ENCODE measurements around the gene PTGDR. TPM values are rescaled to one million over a fixed set of nuclear protein-coding genes. Genes with fewer than 3 reads are reported as not detected.
A peak's percentile ranks its signal among the peaks of the same experiment; 100 is the strongest.

PTGDR gene
- total RNA-seq, 2 experiments from 2014 or later = not detected

GRCh38 chr14:52241087-52241793 lies 26.3 kb upstream of the PTGDR start:
- intact Hi-C loops (cut with DNase I, micrococcal nuclease) = no loop called here
- ChIA-PET CTCF (no interaction called here), POLR2A (no interaction called here)
- H3K4me3 Mint-ChIP-seq = no peak overlapping the region
- DNase-seq (no peak), ATAC-seq (no peak)
- H3K27ac Mint-ChIP-seq = no peak overlapping the region
- H3K27me3 Mint-ChIP-seq = no peaks in the 10 kb centered on the region
- H3K36me3 Mint-ChIP-seq (ENCODE audit: low read depth) = no peaks in the 10 kb centered on the region
- no peaks in the 10 kb centered on the region for H3K9me3 Mint-ChIP-seq (ENCODE audit: low read depth)
- peaks cover 7% of the 10 kb centered on the region for H3K4me1 Mint-ChIP-seq

DNA sequence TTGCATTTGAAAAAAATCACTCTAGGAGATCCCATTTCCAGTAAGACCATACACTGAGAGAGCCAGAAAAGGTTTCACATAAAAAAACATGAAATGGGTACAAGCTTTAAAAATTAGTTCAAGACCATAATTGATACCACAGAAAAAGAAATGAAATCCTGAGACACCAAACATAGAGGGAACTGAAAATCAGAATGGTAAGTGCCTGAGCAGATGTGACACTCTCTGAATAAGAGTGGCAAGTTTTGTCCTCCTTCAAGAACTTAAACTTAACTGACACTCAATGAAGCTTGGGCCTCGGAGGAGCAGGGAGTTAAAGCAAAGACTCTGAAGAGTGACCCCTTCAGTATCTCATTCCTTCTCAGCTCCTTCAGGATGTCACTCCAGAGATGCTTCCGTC lies 23.2 kb upstream of the PTGDR start:
- ATAC-seq = no peak
- H3K4me1 Mint-ChIP-seq = peaks cover 24% of the 10 kb centered on the region
- no peak overlapping the region for H3K4me3 Mint-ChIP-seq
- H3K27me3 Mint-ChIP-seq = no peaks in the 10 kb centered on the region
- intact Hi-C loops (cut with DNase I, micrococcal nuclease) = no loop called here
- H3K9me3 Mint-ChIP-seq (ENCODE audit: low read depth) = no peaks in the 10 kb centered on the region
- no peaks in the 10 kb centered on the region for H3K36me3 Mint-ChIP-seq (ENCODE audit: low read depth)
- no peak for DNase-seq
- CTCF ChIA-PET = interaction anchor here (0.9 kb wide), 1 partner anchor 10 kb away, joined by 3 read pairs; no protein-coding TSS in a partner anchor
- H3K27ac Mint-ChIP-seq = no peak overlapping the region
- POLR2A ChIA-PET = no interaction called here

- no peak overlapping the region for H3K4me3 Mint-ChIP-seq
- ChIA-PET CTCF (interaction anchor here (0.9 kb wide), 1 partner anchor 11 kb away, joined by 3 read pairs; no protein-coding TSS in a partner anchor), POLR2A (no interaction called here)
- intact Hi-C loops (cut with DNase I, micrococcal nuclease) = no loop called here
- H3K27ac Mint-ChIP-seq = no peak overlapping the region
- peaks cover 23% of the 10 kb centered on the region for H3K4me1 Mint-ChIP-seq
- H3K9me3 Mint-ChIP-seq (ENCODE audit: low read depth) = no peaks in the 10 kb centered on the region
- ATAC-seq (no peak), DNase-seq (no peak)
- H3K27me3 Mint-ChIP-seq = no peaks in the 10 kb centered on the region
- no peaks in the 10 kb centered on the region for H3K36me3 Mint-ChIP-seq (ENCODE audit: low read depth)
Measured at GRCh38 chr14:52244997-52245396, 22.5 kb upstream of the PTGDR start.

- peaks cover 17% of the 10 kb centered on the region for H3K4me1 Mint-ChIP-seq
- peak; percentile 39 for ATAC-seq
- no peak for DNase-seq
- intact Hi-C loops (cut with DNase I, micrococcal nuclease) = no loop called here
- ChIA-PET CTCF (no interaction called here), POLR2A (no interaction called here)
- H3K27me3 Mint-ChIP-seq = no peaks in the 10 kb centered on the region
- H3K36me3 Mint-ChIP-seq (ENCODE audit: low read depth) = no peaks in the 10 kb centered on the region
- no peak overlapping the region for H3K27ac Mint-ChIP-seq
- H3K9me3 Mint-ChIP-seq (ENCODE audit: low read depth) = no peaks in the 10 kb centered on the region
- no peak overlapping the region for H3K4me3 Mint-ChIP-seq
Measured at GRCh38 chr14:52248057-52248456, 19.4 kb upstream of the PTGDR start.

DNA sequence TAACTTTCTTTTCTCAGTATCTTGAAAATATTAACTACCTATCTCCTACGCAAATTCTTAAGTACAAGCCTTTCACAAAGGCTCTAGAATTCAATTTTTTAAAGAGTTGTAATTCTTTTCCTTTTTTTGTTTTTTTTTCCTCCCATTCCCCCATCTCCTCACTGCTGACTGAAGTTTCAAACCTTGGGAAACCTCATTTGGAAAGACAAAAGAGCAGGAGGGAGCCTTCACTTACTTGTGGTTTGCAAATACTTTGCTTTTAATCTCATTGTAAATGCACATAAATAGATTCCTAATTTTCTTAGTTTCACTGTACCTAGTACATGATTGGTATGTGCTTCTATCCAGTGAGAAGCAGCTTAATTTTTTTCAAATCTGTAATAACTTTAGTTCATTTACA lies 15.8 kb upstream of the PTGDR start:
- Mint-ChIP-seq H3K9me3 (ENCODE audit: low read depth) (no peaks in the 10 kb centered on the region), H3K27ac (no peak overlapping the region), H3K27me3 (no peaks in the 10 kb centered on the region), H3K4me1 (peaks cover 17% of the 10 kb centered on the region), H3K4me3 (no peak overlapping the region), H3K36me3 (ENCODE audit: low read depth) (no peaks in the 10 kb centered on the region)
- DNase-seq (no peak), ATAC-seq (no peak)
- ChIA-PET CTCF (no interaction called here), POLR2A (no interaction called here)
- intact Hi-C loops (cut with DNase I, micrococcal nuclease) = no loop called here

DNA sequence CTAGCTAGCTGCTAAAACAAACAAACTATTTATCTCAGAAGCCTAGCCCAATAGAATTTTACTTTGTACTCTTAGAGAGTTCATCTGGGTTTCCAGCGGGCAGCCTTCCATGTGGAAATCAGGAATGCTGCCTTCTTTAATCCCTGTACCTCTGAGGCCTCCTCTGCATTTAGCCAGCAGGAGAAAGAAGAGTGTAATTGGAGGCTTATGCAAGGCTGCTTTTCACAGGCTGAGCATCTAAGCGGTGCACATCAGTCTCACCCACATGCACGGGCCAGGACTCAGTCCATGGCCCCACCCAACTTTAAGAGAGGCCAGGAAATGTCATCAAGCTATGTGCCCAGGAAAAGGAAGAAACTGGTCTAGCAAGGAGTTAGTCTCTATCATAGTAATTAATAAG lies 14.0 kb upstream of the PTGDR start:
- ChIA-PET CTCF (interaction anchor here (0.6 kb wide), 1 partner anchor 181 kb away, joined by 3 read pairs; no protein-coding TSS in a partner anchor), POLR2A (no interaction called here)
- intact Hi-C loops (cut with DNase I, micrococcal nuclease) = no loop called here
- Mint-ChIP-seq H3K27ac (no peak overlapping the region), H3K9me3 (ENCODE audit: low read depth) (no peaks in the 10 kb centered on the region), H3K27me3 (no peaks in the 10 kb centered on the region), H3K4me1 (peaks cover 1% of the 10 kb centered on the region), H3K36me3 (ENCODE audit: low read depth) (no peaks in the 10 kb centered on the region), H3K4me3 (no peak overlapping the region)
- ATAC-seq (no peak), DNase-seq (no peak)

DNA sequence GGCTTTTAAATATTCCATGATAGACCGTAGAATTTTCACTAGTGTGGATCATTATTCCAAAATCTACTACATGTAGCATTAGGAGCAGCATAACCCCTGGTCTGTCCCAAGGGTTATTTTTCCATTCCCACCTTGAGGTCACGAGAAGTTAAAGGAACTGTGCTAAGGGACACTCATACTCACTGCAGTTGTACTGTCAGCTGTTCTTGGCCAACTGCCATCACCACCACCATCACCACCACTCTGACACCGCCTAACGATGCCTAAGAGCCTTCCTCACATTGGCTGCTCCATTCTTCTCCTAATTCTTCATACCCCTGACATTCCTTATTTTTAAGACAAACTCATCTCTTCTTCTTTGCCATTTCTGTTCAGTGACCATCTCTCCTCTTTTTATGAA lies 13.4 kb upstream of the PTGDR start:
- H3K27ac Mint-ChIP-seq = no peak overlapping the region
- ChIA-PET POLR2A (no interaction called here), CTCF (no interaction called here)
- intact Hi-C loops (cut with DNase I, micrococcal nuclease) = no loop called here
- no peaks in the 10 kb centered on the region for H3K9me3 Mint-ChIP-seq (ENCODE audit: low read depth)
- ATAC-seq (no peak), DNase-seq (no peak)
- no peaks in the 10 kb centered on the region for H3K36me3 Mint-ChIP-seq (ENCODE audit: low read depth)
- H3K4me1 Mint-ChIP-seq = no peaks in the 10 kb centered on the region
- no peak overlapping the region for H3K4me3 Mint-ChIP-seq
- H3K27me3 Mint-ChIP-seq = peaks cover 3% of the 10 kb centered on the region

DNA sequence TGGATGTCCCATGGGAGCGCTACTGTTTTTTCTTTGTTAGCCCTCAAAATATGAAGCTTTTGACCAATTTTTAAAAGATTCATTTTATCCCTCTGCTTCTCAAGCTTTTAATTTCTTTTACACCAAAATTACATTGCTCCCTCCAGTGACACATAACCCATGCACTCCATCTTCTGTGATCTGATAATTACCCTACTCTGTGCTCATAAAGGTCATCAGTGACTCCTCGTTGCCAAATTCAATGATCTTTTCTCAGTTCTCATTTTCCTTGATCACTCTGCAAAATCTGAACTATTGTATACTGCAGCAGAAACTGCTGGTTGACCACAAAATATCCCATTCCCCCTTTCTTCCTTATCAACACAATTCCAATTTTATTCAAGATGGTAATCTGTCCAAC lies 8.7 kb upstream of the PTGDR start:
- DNase-seq = no peak
- no peaks in the 10 kb centered on the region for H3K36me3 Mint-ChIP-seq (ENCODE audit: low read depth)

DNA sequence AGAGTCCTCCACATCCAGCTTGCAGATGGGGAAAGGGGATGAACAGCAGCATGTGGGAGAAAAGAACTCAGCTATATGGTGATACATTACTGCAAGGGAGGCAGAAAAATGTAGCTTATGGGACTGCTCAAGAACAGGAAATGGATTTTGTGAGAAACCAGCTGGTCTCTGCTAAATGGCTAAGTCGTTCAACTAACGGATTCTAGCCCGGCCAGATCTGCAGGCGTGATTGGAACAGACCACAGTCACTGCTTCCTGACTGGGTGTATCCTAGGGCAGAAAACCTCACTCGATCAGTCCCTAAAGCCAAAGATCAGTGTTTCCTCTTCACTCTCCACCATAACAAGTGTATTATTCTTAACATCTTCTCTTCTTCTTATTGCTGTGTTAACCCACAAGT lies 8.1 kb upstream of the PTGDR start:
- no peaks in the 10 kb centered on the region for H3K36me3 Mint-ChIP-seq (ENCODE audit: low read depth)
- no peaks in the 10 kb centered on the region for H3K9me3 Mint-ChIP-seq (ENCODE audit: low read depth)
- no peak overlapping the region for H3K4me3 Mint-ChIP-seq
- POLR2A ChIA-PET = no interaction called here
- H3K27me3 Mint-ChIP-seq = peaks cover 8% of the 10 kb centered on the region
- H3K27ac Mint-ChIP-seq = no peak overlapping the region
- H3K4me1 Mint-ChIP-seq = peaks cover 6% of the 10 kb centered on the region
- no peak for DNase-seq
- intact Hi-C loops (cut with DNase I, micrococcal nuclease) = no loop called here
- CTCF ChIA-PET = interaction anchor here (0.8 to 1.8 kb wide), 2 partner anchors 32 to 42 kb away, joined by 3 to 7 read pairs; no protein-coding TSS in a partner anchor
- no peak for ATAC-seq

More for the DNA sequence above, 8.7 kb upstream of the PTGDR start:
- H3K27ac Mint-ChIP-seq = no peak overlapping the region
- peaks cover 8% of the 10 kb centered on the region for H3K27me3 Mint-ChIP-seq
- POLR2A ChIA-PET = no interaction called here
- no peak for ATAC-seq
- intact Hi-C loops (cut with DNase I, micrococcal nuclease) = no loop called here
- CTCF ChIA-PET = interaction anchor here (1.0 to 1.8 kb wide), 2 partner anchors 42 to 67 kb away, joined by 3 to 7 read pairs; no protein-coding TSS in a partner anchor
- H3K4me1 Mint-ChIP-seq = peaks cover 6% of the 10 kb centered on the region
- no peaks in the 10 kb centered on the region for H3K9me3 Mint-ChIP-seq (ENCODE audit: low read depth)
- no peak overlapping the region for H3K4me3 Mint-ChIP-seq

DNA sequence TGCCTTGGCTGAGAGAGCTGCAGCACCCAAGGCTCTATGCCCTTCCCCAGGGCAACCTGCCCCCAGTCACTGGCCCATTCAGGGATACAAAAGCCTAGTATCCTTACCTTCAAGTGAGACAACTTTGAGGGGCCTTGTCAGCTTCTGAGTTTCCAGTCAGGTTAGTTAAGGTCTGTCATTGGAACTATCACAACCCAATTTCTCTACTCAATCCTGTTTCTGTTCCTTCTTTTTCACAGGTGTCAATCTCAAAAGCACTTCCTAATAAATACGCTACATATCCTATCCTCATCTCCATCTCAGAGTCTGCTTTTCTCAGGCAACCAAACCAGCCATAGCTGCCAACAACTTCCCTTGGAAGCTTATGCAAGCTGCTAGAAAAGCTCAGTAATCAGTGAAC lies 4.9 kb upstream of the PTGDR start:
- DNase-seq (no peak), ATAC-seq (no peak)
- H3K4me1 Mint-ChIP-seq = peaks cover 10% of the 10 kb centered on the region
- no peaks in the 10 kb centered on the region for H3K36me3 Mint-ChIP-seq (ENCODE audit: low read depth)
- H3K9me3 Mint-ChIP-seq (ENCODE audit: low read depth) = no peaks in the 10 kb centered on the region
- H3K27ac Mint-ChIP-seq = no peak overlapping the region
- CTCF ChIA-PET = no interaction called here
- H3K4me3 Mint-ChIP-seq = no peak overlapping the region
- POLR2A ChIA-PET = no interaction called here
- intact Hi-C loops (cut with DNase I, micrococcal nuclease) = loop anchor here in 1 of 2 experiments (10.0 kb wide), 1 partner anchor 198 kb away; the partner anchor contains the start of gene NID2
- peaks cover 24% of the 10 kb centered on the region for H3K27me3 Mint-ChIP-seq

DNA sequence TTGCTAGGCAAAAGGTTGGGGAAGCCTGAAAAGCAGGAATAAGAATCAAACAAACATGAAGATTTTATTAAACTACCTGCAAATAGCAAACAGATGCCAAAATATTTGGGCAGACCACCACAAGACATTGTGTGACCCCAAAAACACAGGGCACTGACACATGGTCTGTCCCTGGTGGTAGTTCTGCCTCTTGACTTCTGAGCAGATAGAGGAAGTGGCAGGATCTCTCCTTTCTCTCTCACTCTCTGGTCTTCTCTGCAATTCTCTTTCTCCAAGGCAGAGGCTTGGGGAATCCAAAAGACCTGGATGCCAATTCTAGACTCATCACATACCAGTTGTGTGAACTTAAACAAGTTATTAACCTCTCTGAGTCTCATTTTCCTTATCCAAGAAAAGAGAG lies 4.3 kb upstream of the PTGDR start:
- Mint-ChIP-seq H3K36me3 (ENCODE audit: low read depth) (no peaks in the 10 kb centered on the region), H3K9me3 (ENCODE audit: low read depth) (no peaks in the 10 kb centered on the region), H3K27me3 (peaks cover 29% of the 10 kb centered on the region), H3K4me1 (peaks cover 14% of the 10 kb centered on the region), H3K4me3 (no peak overlapping the region), H3K27ac (no peak overlapping the region)
- ChIA-PET POLR2A (interaction anchor here (0.7 kb wide), 1 partner anchor 73 kb away, joined by 3 read pairs; no protein-coding TSS in a partner anchor), CTCF (no interaction called here)
- intact Hi-C loops (cut with DNase I, micrococcal nuclease) = loop anchor here in 1 of 2 experiments (10.0 kb wide), 1 partner anchor 198 kb away; the partner anchor contains the start of gene NID2
- DNase-seq (no peak), ATAC-seq (no peak)

- Mint-ChIP-seq H3K4me3 (no peak overlapping the region), H3K36me3 (ENCODE audit: low read depth) (no peaks in the 10 kb centered on the region), H3K27me3 (peaks cover 38% of the 10 kb centered on the region), H3K9me3 (ENCODE audit: low read depth) (no peaks in the 10 kb centered on the region), H3K27ac (no peak overlapping the region), H3K4me1 (peaks cover 20% of the 10 kb centered on the region)
- DNase-seq (no peak), ATAC-seq (no peak)
- intact Hi-C loops (cut with DNase I, micrococcal nuclease) = loop anchor here in 1 of 2 experiments (10.0 kb wide), 1 partner anchor 200 kb away; the partner anchor contains the start of gene NID2
- ChIA-PET CTCF (interaction anchor here (1.3 to 1.4 kb wide), 2 partner anchors 36 to 194 kb away, joined by 3 read pairs; no protein-coding TSS in a partner anchor), POLR2A (no interaction called here)
Measured at GRCh38 chr14:52265253-52265652, 2.2 kb upstream of the PTGDR start.

Data from activated CD4-positive, alpha-beta T cell treated with anti-CD3 and anti-CD28 coated beads for 36 hours (primary cell).